Thyroid gland (tissue), 4 donors: Measurements from ENCODE around the gene NABP1. TPM values are rescaled to one million over a fixed set of nuclear protein-coding genes. Genes with fewer than 3 reads are reported as not detected.

Source experiments
- DNase-seq, 2 donors: peaks; one replicate each; pipeline ENCODE4 v3.0.0-alpha.2; 2019
- H3K27ac ChIP-seq, 3 donors: fragments of 200-600 bp; sonication (generic); 1 replicate in 2 of 3; 2 replicates in 1 of 3; pipeline ENCODE4 v1.5.1; 2016 to 2019; ENCODE audit warnings: mild to moderate bottlenecking in 1 of 3, moderate library complexity in 1 of 3
- H3K27me3 ChIP-seq: fragments of 200-600 bp; sonication (generic); one replicate; pipeline ENCODE4 v1.5.1; 2019
- H3K36me3 ChIP-seq, 2 donors: fragments of 200-600 bp; sonication (generic); one replicate each; pipeline ENCODE4 v1.5.1; 2016 to 2019
- H3K4me1 ChIP-seq, 2 donors: fragments of 200-600 bp; sonication (generic); one replicate each; pipeline ENCODE4 v1.5.1; 2017 to 2019
- H3K4me3 ChIP-seq, 3 donors: fragments of 200-600 bp; sonication (generic); replicated peaks in 1 of 3; 1 replicate in 2 of 3; 2 replicates in 1 of 3; pipeline ENCODE4 v1.5.1; 2016; ENCODE audit warnings: mild to moderate bottlenecking in 1 of 3
- H3K9me3 ChIP-seq: fragments of 200-600 bp; sonication (generic); one replicate; pipeline ENCODE4 v1.5.1; 2017
- POLR2A ChIP-seq, 2 donors: fragments of 450-650 bp; IDR thresholded peaks; one replicate each; pipeline ENCODE4 v1.6.1; 2017; ENCODE audit warnings: antibody characterized with exemption in 2 of 2, mild to moderate bottlenecking in 2 of 2, moderate library complexity in 1 of 2
- WGBS, 2 donors: methylation state at CpG; one replicate each; pipeline ENCODE4 v1.1.5; 2017; 5-methylcytosine and 5-hydroxymethylcytosine counted together
- intact Hi-C: fragments of 100-400 bp; cut with DNase I; formaldehyde crosslinking; loops from one replicate; pipeline ENCODE4 v1.15.1; 2023
- total RNA-seq, 4 donors: library from RNA; depleted of rRNA; stranded (reverse); fragments of >200 nt; gene quantifications; one replicate each; pipeline ENCODE4 v1.2.3, GENCODE V29; 2016
- TF ChIP-seq, protein P1 (sequence below), 6 experiments: fragments of 200-600 bp in 3 of 6; fragments of 450-650 bp in 3 of 6; sonication (generic) in 3 of 6; IDR thresholded peaks; one replicate each; pipeline ENCODE4 v1.5.1; 2016 to 2019; ENCODE audit warnings: antibody characterized with exemption in 6 of 6, mild to moderate bottlenecking in 2 of 6, inconsistent platforms in 1 of 6, moderate library complexity in 1 of 6

The NABP1 gene
- total RNA-seq, 4 donors from 2014 or later = 5.7 to 28.6 (median 7.9) TPM

DNA sequence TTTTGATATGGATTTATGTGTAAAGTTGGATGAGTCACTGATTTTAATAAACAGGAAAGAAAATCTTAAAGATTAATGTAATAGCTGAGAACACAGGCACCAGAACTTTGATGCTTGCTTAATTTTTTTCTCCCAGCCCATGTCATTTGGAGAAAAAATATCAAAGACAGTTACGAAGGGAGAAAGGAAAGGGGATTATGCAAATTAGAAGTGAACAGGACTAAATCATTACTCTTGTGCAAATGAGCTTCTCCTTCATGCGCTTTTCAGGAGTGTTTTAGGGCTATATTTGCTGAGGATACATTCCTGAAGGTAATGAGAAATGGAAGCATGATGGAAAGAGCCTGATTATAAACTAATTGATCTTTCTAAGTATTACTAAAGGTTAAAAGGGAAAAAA lies 28.9 kb downstream of the NABP1 start:
- intact Hi-C loops = no loop called here
- H3K4me3 ChIP-seq = no peak overlapping the region
- no peak for DNase-seq
- H3K27ac ChIP-seq = no peak overlapping the region
- H3K9me3 ChIP-seq = no peaks in the 10 kb centered on the region
- 84 to 94% methylated on average over 2 of the region's 2 CpGs for WGBS, 2 donors
- TF ChIP-seq, protein P1, sequence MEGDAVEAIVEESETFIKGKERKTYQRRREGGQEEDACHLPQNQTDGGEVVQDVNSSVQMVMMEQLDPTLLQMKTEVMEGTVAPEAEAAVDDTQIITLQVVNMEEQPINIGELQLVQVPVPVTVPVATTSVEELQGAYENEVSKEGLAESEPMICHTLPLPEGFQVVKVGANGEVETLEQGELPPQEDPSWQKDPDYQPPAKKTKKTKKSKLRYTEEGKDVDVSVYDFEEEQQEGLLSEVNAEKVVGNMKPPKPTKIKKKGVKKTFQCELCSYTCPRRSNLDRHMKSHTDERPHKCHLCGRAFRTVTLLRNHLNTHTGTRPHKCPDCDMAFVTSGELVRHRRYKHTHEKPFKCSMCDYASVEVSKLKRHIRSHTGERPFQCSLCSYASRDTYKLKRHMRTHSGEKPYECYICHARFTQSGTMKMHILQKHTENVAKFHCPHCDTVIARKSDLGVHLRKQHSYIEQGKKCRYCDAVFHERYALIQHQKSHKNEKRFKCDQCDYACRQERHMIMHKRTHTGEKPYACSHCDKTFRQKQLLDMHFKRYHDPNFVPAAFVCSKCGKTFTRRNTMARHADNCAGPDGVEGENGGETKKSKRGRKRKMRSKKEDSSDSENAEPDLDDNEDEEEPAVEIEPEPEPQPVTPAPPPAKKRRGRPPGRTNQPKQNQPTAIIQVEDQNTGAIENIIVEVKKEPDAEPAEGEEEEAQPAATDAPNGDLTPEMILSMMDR (IDR thresholded peaks at IDR 0.05) = no peak
- TF ChIP-seq POLR2A (IDR thresholded peaks at IDR 0.05) = no peak
- H3K36me3 ChIP-seq = no peaks in the 10 kb centered on the region
- H3K27me3 ChIP-seq = no peaks in the 10 kb centered on the region
- no peaks in the 10 kb centered on the region for H3K4me1 ChIP-seq

DNA sequence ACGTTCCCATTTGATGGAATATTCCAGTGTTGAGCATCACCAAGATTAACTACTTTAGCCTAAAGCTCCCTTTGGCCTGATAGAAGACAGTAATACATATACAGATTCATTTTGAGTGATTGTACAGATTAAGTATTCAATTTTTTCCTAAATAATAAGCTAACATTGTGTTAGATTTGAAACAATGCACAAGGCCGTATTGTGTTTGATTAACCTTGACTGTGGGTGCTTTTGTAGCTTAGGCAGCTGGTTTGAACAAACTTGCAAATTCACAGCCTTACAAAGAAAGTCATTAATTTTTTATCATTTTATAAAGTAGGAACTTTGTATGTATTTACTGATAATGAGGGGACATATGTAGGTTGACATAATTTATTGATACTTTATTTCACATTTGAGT lies 29.6 kb downstream of the NABP1 start:
- 91 to 94% methylated on average over 2 of the region's 2 CpGs for WGBS, 2 donors
- H3K4me3 ChIP-seq = no peak overlapping the region
- H3K36me3 ChIP-seq = no peaks in the 10 kb centered on the region

DNA sequence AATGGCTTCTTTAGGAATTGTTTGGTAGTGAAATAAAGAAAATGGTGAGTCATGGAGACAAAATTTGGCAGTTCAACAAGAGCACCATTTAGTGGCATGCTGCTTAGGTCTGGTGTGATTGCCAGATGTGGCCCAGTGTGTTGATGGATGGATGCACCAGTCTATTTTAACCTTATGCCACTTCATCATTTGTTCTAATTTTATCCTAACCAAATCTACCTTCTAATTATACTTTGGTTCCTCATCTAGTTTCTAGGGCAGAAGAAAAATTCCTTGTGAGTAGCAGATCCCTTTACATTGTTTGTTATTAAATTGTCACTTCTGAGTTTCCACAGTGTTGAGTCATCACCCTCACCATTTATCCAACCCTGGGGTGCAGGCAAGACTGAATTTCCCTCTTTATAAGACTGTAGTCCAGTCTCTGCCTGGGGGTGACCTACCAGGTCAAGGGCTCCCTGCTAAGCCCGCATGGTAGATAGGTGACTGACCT lies 32.5 kb downstream of the NABP1 start:
- H3K4me3 ChIP-seq = no peak overlapping the region
- no peaks in the 10 kb centered on the region for H3K4me1 ChIP-seq
- intact Hi-C loops = no loop called here
- no peak for DNase-seq
- no peaks in the 10 kb centered on the region for H3K9me3 ChIP-seq
- TF ChIP-seq, protein P1 (IDR thresholded peaks at IDR 0.05) = no peak
- TF ChIP-seq POLR2A (IDR thresholded peaks at IDR 0.05) = no peak
- no peaks in the 10 kb centered on the region for H3K36me3 ChIP-seq
- no peaks in the 10 kb centered on the region for H3K27me3 ChIP-seq
- no peak overlapping the region for H3K27ac ChIP-seq
- WGBS, 2 donors = 67 to 100% methylated on average over 1 of the region's 1 CpG

More for the DNA sequence above, 29.6 kb downstream of the NABP1 start:
- TF ChIP-seq, protein P1 (IDR thresholded peaks at IDR 0.05) = no peak
- TF ChIP-seq POLR2A (IDR thresholded peaks at IDR 0.05) = no peak
- H3K27ac ChIP-seq = no peak overlapping the region
- no peak for DNase-seq
- H3K4me1 ChIP-seq = no peaks in the 10 kb centered on the region
- no peaks in the 10 kb centered on the region for H3K27me3 ChIP-seq
- intact Hi-C loops = no loop called here
- no peaks in the 10 kb centered on the region for H3K9me3 ChIP-seq

DNA sequence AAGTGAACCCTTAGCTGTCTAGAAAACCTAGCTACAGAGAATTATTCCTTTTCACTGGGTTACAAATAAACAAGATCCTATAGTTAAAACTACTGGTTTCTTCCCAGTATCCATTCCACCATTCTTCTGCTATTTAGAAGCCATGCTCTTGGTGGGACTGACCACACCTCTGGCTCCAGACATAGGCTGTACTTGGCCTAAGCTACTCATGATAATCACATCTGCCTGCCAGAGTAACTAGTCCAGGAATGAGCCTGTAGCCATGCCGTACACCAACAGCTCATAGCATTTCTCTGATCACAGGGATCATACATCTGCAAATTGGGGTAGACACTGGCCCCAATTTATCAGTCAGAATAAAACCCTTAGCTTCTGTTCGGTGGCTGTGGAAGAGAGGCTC lies 33.7 kb downstream of the NABP1 start:
- no peaks in the 10 kb centered on the region for H3K4me1 ChIP-seq
- no peak overlapping the region for H3K4me3 ChIP-seq
- 90 to 94% methylated on average over 2 of the region's 2 CpGs for WGBS, 2 donors
- intact Hi-C loops = no loop called here
- H3K27me3 ChIP-seq = no peaks in the 10 kb centered on the region
- no peak for DNase-seq
- H3K36me3 ChIP-seq = no peaks in the 10 kb centered on the region
- no peak for TF ChIP-seq POLR2A (IDR thresholded peaks at IDR 0.05)
- H3K9me3 ChIP-seq = no peaks in the 10 kb centered on the region
- no peak overlapping the region for H3K27ac ChIP-seq

DNA sequence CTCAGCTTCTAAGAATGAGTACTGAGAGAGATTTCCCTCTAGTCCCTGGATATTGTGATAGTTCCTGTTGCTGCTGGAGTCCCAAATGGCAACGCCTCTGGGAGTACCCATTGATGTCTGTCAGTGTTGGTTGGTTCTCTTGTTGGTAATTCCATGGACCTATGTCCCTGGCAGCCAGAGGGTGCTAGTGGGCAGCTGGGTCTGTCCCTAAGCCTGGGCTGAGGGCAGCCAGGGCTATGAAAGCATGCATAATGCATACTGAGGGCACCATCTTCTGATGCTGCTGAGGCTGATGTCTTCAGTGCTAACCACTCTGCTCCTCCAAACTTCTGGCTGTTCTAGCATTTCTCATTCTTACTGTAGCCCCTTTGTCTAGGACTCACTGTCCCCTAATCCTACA lies 35.9 kb downstream of the NABP1 start:
- WGBS, 2 donors = 56 to 90% methylated on average over 1 of the region's 1 CpG
- Histone ChIP-seq H3K27me3 (no peaks in the 10 kb centered on the region), H3K9me3 (no peaks in the 10 kb centered on the region), H3K36me3 (no peaks in the 10 kb centered on the region), H3K27ac (no peak overlapping the region), H3K4me1 (no peaks in the 10 kb centered on the region), H3K4me3 (no peak overlapping the region)
- TF ChIP-seq, protein P1 (IDR thresholded peaks at IDR 0.05) = no peak
- TF ChIP-seq POLR2A (IDR thresholded peaks at IDR 0.05) = no peak
- intact Hi-C loops = no loop called here
- no peak for DNase-seq

DNA sequence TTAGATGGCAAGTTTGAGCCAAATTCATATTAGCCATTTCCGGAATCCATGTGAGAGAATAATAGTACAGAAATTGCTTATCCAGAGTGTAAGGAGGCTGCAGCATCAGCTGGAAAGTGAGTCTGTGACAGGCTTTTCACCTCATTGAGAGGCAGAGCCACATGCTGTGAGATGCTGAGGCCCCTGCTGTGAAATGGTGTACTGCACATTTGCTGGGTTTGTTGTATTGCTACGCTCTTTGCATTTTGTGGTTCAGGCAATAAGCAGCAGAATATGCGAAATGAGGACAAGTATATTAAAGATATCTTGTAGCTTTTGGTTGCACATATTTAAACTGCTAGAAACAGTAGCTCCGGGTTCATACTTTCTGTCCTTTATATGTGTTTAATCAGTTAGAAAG lies 37.0 kb downstream of the NABP1 start:
- H3K36me3 ChIP-seq = no peaks in the 10 kb centered on the region
- H3K9me3 ChIP-seq = no peaks in the 10 kb centered on the region
- DNase-seq = no peak
- no peak overlapping the region for H3K27ac ChIP-seq
- H3K4me1 ChIP-seq = no peaks in the 10 kb centered on the region
- H3K4me3 ChIP-seq = no peak overlapping the region
- no peak for TF ChIP-seq POLR2A (IDR thresholded peaks at IDR 0.05)
- TF ChIP-seq, protein P1 (IDR thresholded peaks at IDR 0.05) = no peak
- no peaks in the 10 kb centered on the region for H3K27me3 ChIP-seq
- 95 to 97% methylated on average over 4 of the region's 4 CpGs for WGBS, 2 donors
- intact Hi-C loops = no loop called here
